HepG2 (cell line): ENCODE measurements around the gene ZNF239. TPM values are rescaled to one million over a fixed set of nuclear protein-coding genes. Genes with fewer than 3 reads are reported as not detected.
A peak's percentile ranks its signal among the peaks of the same experiment; 100 is the strongest.

Source experiments
- EED ChIP-seq: sonication (generic); formaldehyde crosslinking; IDR thresholded peaks from 2 replicates; pipeline ENCODE4 v1.5.0; 2020; ENCODE audit warnings: mild to moderate bottlenecking, missing genetic modification reagents
- ETV5 ChIP-seq: IDR thresholded peaks from 2 replicates; pipeline ENCODE4 v1.6.1; 2018; ENCODE audit warnings: missing biosample characterization, missing genetic modification reagents, inconsistent platforms, borderline replicate concordance
- FOXA1 ChIP-seq, 2 experiments: fragments of 450-650 bp in 1 of 2; sonication (generic) in 1 of 2; formaldehyde crosslinking in 1 of 2; IDR thresholded peaks; 2 replicates each; pipeline versions ENCODE4 v1.4.0 to v1.6.1; 2016 to 2020; ENCODE audit warnings: missing genetic modification reagents in 1 of 2
- HNRNPL ChIP-seq: fragments of 200-400 bp; formaldehyde crosslinking; IDR thresholded peaks from 2 replicates; pipeline ENCODE4 v1.6.1; 2017; ENCODE audit warnings: mild to moderate bottlenecking, low read depth, low read length
- HOXA9 ChIP-seq: sonication (generic); formaldehyde crosslinking; IDR thresholded peaks from 2 replicates; pipeline ENCODE4 v1.8.1; 2022; ENCODE audit warnings: missing genetic modification reagents, mild to moderate bottlenecking, moderate library complexity, borderline replicate concordance
- POGZ ChIP-seq: sonication (generic); formaldehyde crosslinking; IDR thresholded peaks from 2 replicates; pipeline ENCODE4 v1.4.0; 2020; ENCODE audit warnings: mild to moderate bottlenecking, missing genetic modification reagents
- RBAK ChIP-seq: sonication (generic); formaldehyde crosslinking; IDR thresholded peaks from 2 replicates; pipeline ENCODE4 v1.5.1; 2020; ENCODE audit warnings: mild to moderate bottlenecking, missing genetic modification reagents
- SATB2 ChIP-seq: sonication (generic); formaldehyde crosslinking; IDR thresholded peaks from 2 replicates; pipeline ENCODE4 v1.5.0; 2020; ENCODE audit warnings: missing genetic modification reagents
- SMAD9 ChIP-seq: sonication (generic); formaldehyde crosslinking; IDR thresholded peaks from 2 replicates; pipeline ENCODE4 v1.5.1; 2020; ENCODE audit warnings: mild to moderate bottlenecking, missing genetic modification reagents
- STAG1 ChIP-seq: sonication (generic); formaldehyde crosslinking; IDR thresholded peaks from 2 replicates; pipeline ENCODE4 v1.4.0; 2020; ENCODE audit warnings: missing genetic modification reagents
- THAP11 ChIP-seq: IDR thresholded peaks from 2 replicates; pipeline ENCODE4 v1.6.1; 2016; ENCODE audit warnings: missing biosample characterization, missing genetic modification reagents
- ZMYM4 ChIP-seq: sonication (generic); formaldehyde crosslinking; IDR thresholded peaks from 2 replicates; pipeline ENCODE4 v1.8.1; 2023; ENCODE audit warnings: mild to moderate bottlenecking, missing genetic modification reagents
- ZNF501 ChIP-seq: sonication (generic); formaldehyde crosslinking; IDR thresholded peaks from 2 replicates; pipeline ENCODE4 v1.5.1; 2020; ENCODE audit warnings: mild to moderate bottlenecking, moderate library complexity, missing genetic modification reagents
- ZNF777 ChIP-seq: sonication (generic); formaldehyde crosslinking; IDR thresholded peaks from 2 replicates; pipeline ENCODE4 v1.4.0; 2020; ENCODE audit warnings: missing genetic modification reagents
- polyA plus RNA-seq, 8 experiments: library from polyadenylated mRNA; depleted of rRNA in 3 of 8; stranded (reverse) in 7 of 8; unstranded in 1 of 8; fragments of >200 nt; fragmentation: Illumina TruSeq in 4 of 8; extraction: Trizol in 4 of 8; gene quantifications; 2 replicates each; pipeline versions ENCODE4 v1.2.1 to v1.2.3, GENCODE V29; 2011 to 2016; ENCODE audit warnings: low read depth in 4 of 8, missing spikeins in 1 of 8, mixed read lengths in 1 of 8; ENCODE audit not compliant: insufficient read depth in 1 of 8
- total RNA-seq, 5 experiments: library from RNA; depleted of rRNA; stranded (reverse); fragments of >200 nt; fragmentation: Illumina TruSeq; extraction: Trizol; gene quantifications; 2 replicates each; pipeline ENCODE4 v1.2.3, GENCODE V29; 2016; ENCODE audit warnings: low read depth in 1 of 5
- TF ChIP-seq, protein P1 (sequence below), 2 experiments: fragments of 450-650 bp in 1 of 2; sonication (generic) in 1 of 2; formaldehyde crosslinking in 1 of 2; IDR thresholded peaks; 2 replicates each; pipeline versions ENCODE4 v1.6.1 to v1.8.0; 2016 to 2022; ENCODE audit warnings: antibody characterized with exemption in 1 of 2, mild to moderate bottlenecking in 1 of 2, missing genetic modification reagents in 1 of 2
- TF ChIP-seq, protein P2 (sequence below): IDR thresholded peaks from 2 replicates; pipeline ENCODE4 v1.6.1; 2018; ENCODE audit warnings: missing genetic modification reagents, mild to moderate bottlenecking, missing compliant biosample characterization

Gene ZNF239
- total and polyA plus RNA-seq, 2 of the 13 experiments (the other 11 are each of a cell fraction or from before 2014, with no cell fraction given): 0.05 TPM; not detected in 1

DNA sequence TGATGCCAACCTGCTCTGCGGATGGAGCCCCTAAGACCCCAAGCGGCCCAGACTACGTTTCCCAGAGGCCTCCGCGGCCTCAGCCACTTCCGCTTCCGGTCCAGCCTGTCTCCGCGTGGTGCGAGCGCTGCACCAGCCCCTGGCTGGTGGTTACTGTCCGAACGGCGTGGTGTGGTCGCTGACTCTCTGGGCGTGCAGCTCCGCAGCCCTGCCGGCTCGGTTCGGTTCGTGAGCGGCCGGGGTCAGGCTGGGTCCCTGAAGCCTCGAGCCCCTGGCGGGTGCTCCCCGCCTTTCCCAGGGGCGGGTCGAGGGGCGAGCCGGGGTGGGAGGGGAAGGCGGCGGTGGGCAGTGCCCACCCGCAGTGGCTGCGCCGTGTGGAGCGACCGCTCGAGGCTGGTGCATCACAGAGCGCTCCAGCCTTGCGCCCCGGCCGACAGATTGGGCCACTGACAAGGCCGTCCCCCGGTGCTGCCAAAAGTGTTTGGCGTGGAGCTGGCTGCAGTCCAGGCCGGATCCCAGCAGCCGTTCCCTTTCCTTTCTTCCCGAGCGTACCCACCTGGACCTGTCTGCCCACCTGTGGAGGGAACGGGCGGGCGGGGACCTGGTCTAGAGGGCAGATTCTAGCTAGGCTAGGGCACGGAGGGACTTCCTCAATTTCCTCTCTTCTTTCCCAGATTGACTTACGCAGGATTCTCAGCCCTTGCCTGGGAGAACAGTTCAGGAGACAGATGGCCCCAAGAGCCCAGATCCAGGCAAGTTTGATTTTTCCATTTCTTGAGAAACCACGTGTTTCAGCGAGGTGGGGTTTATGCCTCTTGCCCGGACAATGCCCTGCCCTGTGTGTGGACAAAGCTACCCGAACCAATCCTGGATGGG lies 32.1 kb upstream of the ZNF239 start, which contains the start of gene ZNF485 (continued):
- TF ChIP-seq ZNF777 (CRISPR knock-in tag) (no peak), THAP11 (CRISPR knock-in tag) (peak; percentile 98), ETV5 (CRISPR knock-in tag) (peak; percentile 42; the same call in 1 of the 2 replicates), STAG1 (CRISPR knock-in tag) (no peak), EED (CRISPR knock-in tag) (0 out of 2 replicates have a peak, but pooled peaks have one; percentile 58), ZNF501 (peak; percentile 63), SATB2 (no peak), HNRNPL (0 out of 2 replicates have a peak, but pooled peaks have one; percentile 22), FOXA1 (IDR thresholded peaks at IDR 0.05) (no peak), FOXA1 (CRISPR knock-in tag; IDR thresholded peaks at IDR 0.05) (no peak), RBAK (CRISPR knock-in tag) (peak; percentile 44; the same call in 1 of the 2 replicates), SMAD9 (no peak), POGZ (CRISPR knock-in tag) (0 out of 2 replicates have a peak, but pooled peaks have one; percentile 54), HOXA9 (CRISPR knock-in tag) (peak; percentile 22; the same call in 1 of the 2 replicates), ZMYM4 (CRISPR knock-in tag) (peak; percentile 27; the same call in 1 of the 2 replicates)
- TF ChIP-seq, protein P1, sequence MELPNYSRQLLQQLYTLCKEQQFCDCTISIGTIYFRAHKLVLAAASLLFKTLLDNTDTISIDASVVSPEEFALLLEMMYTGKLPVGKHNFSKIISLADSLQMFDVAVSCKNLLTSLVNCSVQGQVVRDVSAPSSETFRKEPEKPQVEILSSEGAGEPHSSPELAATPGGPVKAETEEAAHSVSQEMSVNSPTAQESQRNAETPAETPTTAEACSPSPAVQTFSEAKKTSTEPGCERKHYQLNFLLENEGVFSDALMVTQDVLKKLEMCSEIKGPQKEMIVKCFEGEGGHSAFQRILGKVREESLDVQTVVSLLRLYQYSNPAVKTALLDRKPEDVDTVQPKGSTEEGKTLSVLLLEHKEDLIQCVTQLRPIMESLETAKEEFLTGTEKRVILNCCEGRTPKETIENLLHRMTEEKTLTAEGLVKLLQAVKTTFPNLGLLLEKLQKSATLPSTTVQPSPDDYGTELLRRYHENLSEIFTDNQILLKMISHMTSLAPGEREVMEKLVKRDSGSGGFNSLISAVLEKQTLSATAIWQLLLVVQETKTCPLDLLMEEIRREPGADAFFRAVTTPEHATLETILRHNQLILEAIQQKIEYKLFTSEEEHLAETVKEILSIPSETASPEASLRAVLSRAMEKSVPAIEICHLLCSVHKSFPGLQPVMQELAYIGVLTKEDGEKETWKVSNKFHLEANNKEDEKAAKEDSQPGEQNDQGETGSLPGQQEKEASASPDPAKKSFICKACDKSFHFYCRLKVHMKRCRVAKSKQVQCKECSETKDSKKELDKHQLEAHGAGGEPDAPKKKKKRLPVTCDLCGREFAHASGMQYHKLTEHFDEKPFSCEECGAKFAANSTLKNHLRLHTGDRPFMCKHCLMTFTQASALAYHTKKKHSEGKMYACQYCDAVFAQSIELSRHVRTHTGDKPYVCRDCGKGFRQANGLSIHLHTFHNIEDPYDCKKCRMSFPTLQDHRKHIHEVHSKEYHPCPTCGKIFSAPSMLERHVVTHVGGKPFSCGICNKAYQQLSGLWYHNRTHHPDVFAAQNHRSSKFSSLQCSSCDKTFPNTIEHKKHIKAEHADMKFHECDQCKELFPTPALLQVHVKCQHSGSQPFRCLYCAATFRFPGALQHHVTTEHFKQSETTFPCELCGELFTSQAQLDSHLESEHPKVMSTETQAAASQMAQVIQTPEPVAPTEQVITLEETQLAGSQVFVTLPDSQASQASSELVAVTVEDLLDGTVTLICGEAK (IDR thresholded peaks at IDR 0.05): peak; percentile 70
- TF ChIP-seq, protein P1 (CRISPR knock-in tag; IDR thresholded peaks at IDR 0.05): peak; percentile 61; the same call in 1 of the 2 replicates
- TF ChIP-seq, protein P2, sequence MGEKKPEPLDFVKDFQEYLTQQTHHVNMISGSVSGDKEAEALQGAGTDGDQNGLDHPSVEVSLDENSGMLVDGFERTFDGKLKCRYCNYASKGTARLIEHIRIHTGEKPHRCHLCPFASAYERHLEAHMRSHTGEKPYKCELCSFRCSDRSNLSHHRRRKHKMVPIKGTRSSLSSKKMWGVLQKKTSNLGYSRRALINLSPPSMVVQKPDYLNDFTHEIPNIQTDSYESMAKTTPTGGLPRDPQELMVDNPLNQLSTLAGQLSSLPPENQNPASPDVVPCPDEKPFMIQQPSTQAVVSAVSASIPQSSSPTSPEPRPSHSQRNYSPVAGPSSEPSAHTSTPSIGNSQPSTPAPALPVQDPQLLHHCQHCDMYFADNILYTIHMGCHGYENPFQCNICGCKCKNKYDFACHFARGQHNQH (CRISPR knock-in tag): no peak
